Muscle layer of duodenum (tissue), 2 donors: ENCODE data around the gene IL16.
A peak's percentile ranks its signal among the peaks of the same experiment; 100 is the strongest.

ENCODE experiments used
- H3K27ac ChIP-seq: one replicate; pipeline ENCODE4 v1.7.0; 2013; ENCODE audit warnings: mild to moderate bottlenecking, low read length
- H3K27me3 ChIP-seq: one replicate; pipeline ENCODE4 v1.7.0; 2013; ENCODE audit warnings: low read depth, mild to moderate bottlenecking, control low read depth, low read length
- H3K36me3 ChIP-seq, 2 donors: one replicate each; pipeline ENCODE4 v1.7.0; 2013; ENCODE audit warnings: low read length in 2 of 2, control low read depth in 1 of 2, mild to moderate bottlenecking in 1 of 2; ENCODE audit not compliant: insufficient read depth in 2 of 2, control insufficient read depth in 1 of 2
- H3K4me1 ChIP-seq, 2 donors: one replicate each; pipeline ENCODE4 v1.7.0; 2013; ENCODE audit warnings: low read length in 2 of 2, mild to moderate bottlenecking in 2 of 2, control low read depth in 1 of 2, moderate library complexity in 1 of 2; ENCODE audit not compliant: insufficient read depth in 2 of 2, control insufficient read depth in 1 of 2
- H3K4me3 ChIP-seq, 2 donors: one replicate each; pipeline ENCODE4 v1.7.0; 2013; ENCODE audit warnings: low read length in 2 of 2, low read depth in 1 of 2, mild to moderate bottlenecking in 1 of 2
- H3K9me3 ChIP-seq, 2 donors: one replicate each; pipeline ENCODE4 v1.7.0; 2013; ENCODE audit warnings: low read length in 2 of 2, control low read depth in 1 of 2, mild to moderate bottlenecking in 1 of 2; ENCODE audit not compliant: control insufficient read depth in 1 of 2
- donor health status: healthy.

IL16 gene

DNA sequence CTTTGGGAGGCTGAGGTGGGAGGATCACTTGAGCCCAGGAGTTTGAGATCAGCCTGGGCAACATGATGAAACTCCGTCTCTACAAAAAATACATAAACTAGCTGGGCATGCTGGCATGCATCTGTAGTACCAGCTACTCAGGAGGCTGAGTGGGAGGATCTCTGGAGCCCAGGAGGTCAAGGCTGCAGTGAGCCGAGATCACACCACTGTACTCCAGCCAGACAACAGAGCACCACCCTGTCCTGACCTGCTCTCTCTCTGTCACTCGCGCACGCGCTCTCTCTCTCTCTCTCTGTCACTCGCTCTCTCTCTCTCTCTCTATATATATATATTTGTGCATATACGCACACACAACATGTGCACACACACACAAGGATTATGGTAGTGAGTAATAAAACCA is 61.8 kb downstream of the IL16 start:
- no peaks in the 10 kb centered on the region for H3K9me3 ChIP-seq
- H3K4me3 ChIP-seq: no peak overlapping the region
- peaks cover 0 to 16% of the 10 kb centered on the region in 2 donors for H3K4me1 ChIP-seq
- no peaks in the 10 kb centered on the region for H3K27me3 ChIP-seq
- H3K27ac ChIP-seq: no peak overlapping the region
- H3K36me3 ChIP-seq: no peaks in the 10 kb centered on the region

DNA sequence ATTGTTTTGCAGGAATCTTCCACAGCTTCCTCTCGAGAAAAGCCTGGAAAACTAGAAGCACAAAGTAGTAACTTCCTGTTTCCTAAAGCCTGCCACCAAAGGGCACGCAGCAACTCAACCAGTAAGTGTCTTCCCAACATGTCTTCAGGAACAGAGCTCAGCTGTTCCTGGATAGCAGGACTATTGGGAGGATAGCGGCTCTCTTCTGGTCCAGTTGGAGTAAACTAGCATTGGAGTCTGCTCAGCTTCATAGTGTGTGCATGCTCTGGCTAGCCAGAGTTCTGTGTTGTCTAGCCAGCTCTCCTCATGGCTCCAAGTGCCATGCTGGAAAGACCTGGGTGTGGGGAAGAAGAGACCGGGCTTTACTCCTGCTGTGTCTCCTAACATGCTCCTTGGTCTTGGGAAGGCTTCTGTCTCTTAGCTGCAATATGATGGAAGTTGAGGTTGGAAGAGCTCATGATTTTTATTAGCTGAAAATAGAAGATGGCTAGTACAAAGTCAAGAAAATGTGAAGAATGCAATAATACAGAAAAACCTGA is 63.1 kb downstream of the IL16 start:
- Histone ChIP-seq H3K9me3 (no peaks in the 10 kb centered on the region), H3K27me3 (no peaks in the 10 kb centered on the region), H3K27ac (no peak overlapping the region), H3K36me3 (no peaks in the 10 kb centered on the region), H3K4me3 (no peak overlapping the region), H3K4me1 (peaks cover 0 to 9% of the 10 kb centered on the region in 2 donors)

DNA sequence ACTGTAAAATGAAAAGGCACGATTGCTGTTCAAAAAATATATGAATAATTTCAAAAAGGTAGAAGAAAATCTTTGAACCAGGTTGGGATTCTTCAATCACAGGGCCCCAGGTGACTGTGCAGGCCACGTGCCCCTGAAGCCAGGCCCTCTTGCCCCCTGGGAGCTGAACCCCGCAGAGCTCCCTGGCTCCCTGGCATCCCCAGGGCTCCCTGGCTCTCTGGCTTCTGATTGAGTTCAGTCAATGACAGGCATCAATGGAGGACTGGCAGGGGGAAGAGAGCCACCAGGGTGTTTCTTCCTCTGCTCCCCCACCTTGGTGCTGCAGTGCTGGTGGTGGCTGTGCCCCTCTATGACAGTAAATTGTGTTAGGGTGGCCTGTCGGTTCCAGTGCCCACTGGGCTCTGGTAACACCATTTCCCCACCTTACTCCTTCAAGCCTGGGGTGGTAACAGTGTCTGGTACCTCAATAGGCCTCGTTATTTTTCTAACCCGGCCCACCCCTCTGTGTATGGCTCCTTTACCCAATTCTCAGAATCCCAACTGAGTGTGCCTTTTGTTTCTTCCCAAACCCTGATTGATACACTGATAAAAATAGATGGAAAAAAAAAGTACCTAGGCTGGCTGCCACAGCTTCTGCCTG is 64.6 kb downstream of the IL16 start:
- no peak overlapping the region for H3K27ac ChIP-seq
- H3K4me3 ChIP-seq: no peak overlapping the region
- no peaks in the 10 kb centered on the region for H3K9me3 ChIP-seq
- no peaks in the 10 kb centered on the region for H3K36me3 ChIP-seq
- H3K4me1 ChIP-seq: peaks cover 6 to 21% of the 10 kb centered on the region in 2 donors
- H3K27me3 ChIP-seq: no peaks in the 10 kb centered on the region

DNA sequence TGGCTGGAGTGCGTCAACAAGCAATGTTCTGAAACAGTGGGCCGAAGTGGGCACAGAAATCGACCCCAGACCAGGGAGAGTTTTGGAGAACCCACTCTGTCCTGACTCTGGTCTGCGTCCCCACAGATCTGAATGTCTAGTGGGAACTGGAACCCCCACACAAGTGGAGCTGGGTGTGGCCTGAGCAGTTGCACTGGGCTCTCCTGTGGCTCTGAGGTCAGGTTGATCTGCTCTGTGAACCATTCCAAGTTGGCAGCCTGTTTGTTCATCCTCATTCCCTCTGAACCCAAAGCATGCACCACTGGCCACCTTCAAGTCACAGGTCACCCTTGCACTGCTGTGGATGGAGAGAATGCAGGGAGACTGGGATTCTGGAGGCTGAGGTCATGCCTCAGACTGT is 66.8 kb downstream of the IL16 start:
- Histone ChIP-seq H3K27me3 (no peaks in the 10 kb centered on the region), H3K4me1 (peaks cover 6 to 14% of the 10 kb centered on the region in 2 donors), H3K4me3 (no peak overlapping the region), H3K36me3 (no peaks in the 10 kb centered on the region), H3K27ac (no peak overlapping the region), H3K9me3 (no peaks in the 10 kb centered on the region)

- no peaks in the 10 kb centered on the region for H3K27me3 ChIP-seq
- H3K4me1 ChIP-seq: peaks cover 6 to 14% of the 10 kb centered on the region in 2 donors
- H3K27ac ChIP-seq: no peak overlapping the region
- H3K4me3 ChIP-seq: no peak overlapping the region
- no peaks in the 10 kb centered on the region for H3K9me3 ChIP-seq
- no peaks in the 10 kb centered on the region for H3K36me3 ChIP-seq
These were observed 67.6 kb downstream of the IL16 start for GRCh38 chr15:81264072-81264857.

DNA sequence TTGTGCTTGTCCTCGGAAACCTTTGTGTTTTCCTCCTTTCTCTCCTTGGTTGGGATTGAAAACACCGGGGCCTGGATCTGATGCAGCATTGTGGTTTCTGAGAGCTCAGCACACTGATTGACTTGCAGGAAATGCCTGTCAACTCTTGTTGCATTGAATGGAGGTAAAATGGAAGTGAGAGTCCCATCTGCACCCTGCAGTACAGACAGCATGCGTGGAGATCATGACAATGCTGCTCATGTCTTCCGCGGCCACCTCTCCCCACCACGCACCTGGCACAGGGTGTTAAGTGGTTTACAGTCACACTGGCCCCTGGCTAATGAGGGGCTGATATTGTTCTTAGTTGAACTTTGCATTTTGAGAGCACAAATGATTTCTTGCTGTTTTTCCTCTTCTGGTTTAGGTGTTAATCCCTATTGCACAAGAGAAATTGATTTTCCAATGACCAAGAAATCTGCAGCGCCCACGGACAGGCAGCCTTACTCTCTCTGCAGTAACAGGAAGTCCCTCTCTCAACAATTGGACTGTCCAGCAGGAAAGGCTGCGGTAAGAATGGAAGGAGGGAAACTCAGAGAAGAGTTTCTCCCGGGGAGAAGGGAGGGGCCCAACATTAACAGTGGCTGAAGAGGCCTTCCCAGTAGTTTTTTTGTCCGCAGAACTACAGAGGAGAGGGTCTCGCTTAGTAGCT is 68.7 kb downstream of the IL16 start:
- Histone ChIP-seq H3K9me3 (no peaks in the 10 kb centered on the region), H3K27me3 (no peaks in the 10 kb centered on the region), H3K4me1 (peaks cover 6 to 14% of the 10 kb centered on the region in 2 donors), H3K36me3 (no peaks in the 10 kb centered on the region), H3K27ac (no peak overlapping the region), H3K4me3 (peak overlapping the region in 1 of 2 donors; percentile 45)

- Histone ChIP-seq H3K4me1 (peaks cover 6 to 14% of the 10 kb centered on the region in 2 donors), H3K27ac (no peak overlapping the region), H3K36me3 (no peaks in the 10 kb centered on the region), H3K9me3 (no peaks in the 10 kb centered on the region), H3K4me3 (peak overlapping the region in 1 of 2 donors; percentile 45), H3K27me3 (no peaks in the 10 kb centered on the region)
These were observed 69.5 kb downstream of the IL16 start for GRCh38 chr15:81265944-81266775.

DNA sequence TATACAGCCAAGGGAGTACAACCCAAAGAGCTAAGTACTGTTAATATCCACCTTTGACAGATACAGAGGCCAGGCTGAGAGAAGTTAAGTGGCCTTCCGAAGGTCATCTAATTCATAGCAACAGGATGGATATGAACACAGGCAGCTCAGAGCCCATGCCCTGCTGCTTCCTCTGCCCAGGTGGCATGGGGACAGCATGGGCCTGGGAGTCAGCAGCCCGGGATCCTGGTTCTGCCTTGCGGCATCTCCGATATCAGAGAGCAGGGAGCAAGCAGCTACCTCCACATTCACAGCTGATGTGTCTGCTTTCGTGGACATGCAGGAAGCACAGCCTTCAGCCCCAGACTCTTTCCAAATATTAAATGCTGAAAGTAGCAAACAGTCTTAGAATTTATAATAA is 71.7 kb downstream of the IL16 start:
- Histone ChIP-seq H3K27ac (no peak overlapping the region), H3K4me1 (peaks cover 6 to 14% of the 10 kb centered on the region in 2 donors), H3K9me3 (no peaks in the 10 kb centered on the region), H3K4me3 (no peak overlapping the region), H3K36me3 (no peaks in the 10 kb centered on the region), H3K27me3 (no peaks in the 10 kb centered on the region)

- no peaks in the 10 kb centered on the region for H3K27me3 ChIP-seq
- H3K36me3 ChIP-seq: no peaks in the 10 kb centered on the region
- H3K4me3 ChIP-seq: no peak overlapping the region
- H3K4me1 ChIP-seq: peaks cover 6 to 14% of the 10 kb centered on the region in 2 donors
- H3K27ac ChIP-seq: no peak overlapping the region
- H3K9me3 ChIP-seq: no peaks in the 10 kb centered on the region
These were observed 72.4 kb downstream of the IL16 start for GRCh38 chr15:81268881-81269601.

GRCh38 chr15:81270188-81270587 is 73.5 kb downstream of the IL16 start:
- Histone ChIP-seq H3K27me3 (no peaks in the 10 kb centered on the region), H3K4me1 (peaks cover 10 to 17% of the 10 kb centered on the region in 2 donors), H3K36me3 (no peaks in the 10 kb centered on the region), H3K9me3 (no peaks in the 10 kb centered on the region), H3K27ac (no peak overlapping the region), H3K4me3 (no peak overlapping the region)
